ENCODE measurements around the gene BRIP1. TPM values are rescaled to one million over a fixed set of nuclear protein-coding genes. Genes with fewer than 3 reads are reported as not detected.

The BRIP1 gene
- total RNA-seq, 4 donors from 2014 or later: 1.0 to 13.0 TPM; not detected in 2

GRCh38 chr17:61634011-61634539, 229.3 kb downstream of the BRIP1 start:
- H3K27me3 ChIP-seq: no peaks in the 10 kb centered on the region
- intact Hi-C loops (cut with DNase I; ENCODE audit: low total_unique reads): no loop called here
- H3K36me3 ChIP-seq: peaks cover 0 to 3% of the 10 kb centered on the region in 2 donors
- H3K27ac ChIP-seq: no peak overlapping the region
- TF ChIP-seq POLR2A (IDR thresholded peaks at IDR 0.05) (no peak), CTCF (IDR thresholded peaks at IDR 0.05) (no peak)
- H3K4me3 ChIP-seq: no peak overlapping the region
- no peaks in the 10 kb centered on the region for H3K4me1 ChIP-seq
- H3K9me3 ChIP-seq: no peaks in the 10 kb centered on the region
- no peak for DNase-seq

GRCh38 chr17:61632826-61633225, 230.5 kb downstream of the BRIP1 start:
- H3K4me1 ChIP-seq: no peaks in the 10 kb centered on the region
- H3K27me3 ChIP-seq: no peaks in the 10 kb centered on the region
- no peak overlapping the region for H3K4me3 ChIP-seq
- no peaks in the 10 kb centered on the region for H3K9me3 ChIP-seq
- H3K27ac ChIP-seq: no peak overlapping the region
- TF ChIP-seq CTCF (IDR thresholded peaks at IDR 0.05) (no peak), POLR2A (IDR thresholded peaks at IDR 0.05) (no peak)
- intact Hi-C loops (cut with DNase I; ENCODE audit: low total_unique reads): no loop called here
- no peak for DNase-seq
- H3K36me3 ChIP-seq: peaks cover 0 to 3% of the 10 kb centered on the region in 2 donors

- Histone ChIP-seq H3K27me3 (no peaks in the 10 kb centered on the region), H3K4me3 (no peak overlapping the region), H3K27ac (no peak overlapping the region), H3K9me3 (no peaks in the 10 kb centered on the region), H3K36me3 (peaks cover 0 to 3% of the 10 kb centered on the region in 2 donors), H3K4me1 (no peaks in the 10 kb centered on the region)
- DNase-seq: no peak
- TF ChIP-seq POLR2A (IDR thresholded peaks at IDR 0.05) (no peak), CTCF (IDR thresholded peaks at IDR 0.05) (no peak)
- intact Hi-C loops (cut with DNase I; ENCODE audit: low total_unique reads): no loop called here
Observed at GRCh38 chr17:61631800-61632199, 231.5 kb downstream of the BRIP1 start.

Small RNAs within 50 kb of the gene (small RNA-seq; reads per million reads assigned to genes)
- gene RF00019: not detected

Other genes starting within 250 kb of the BRIP1 start
- 10 to 100 TPM in 3 of 4 donors, 1 to 10 TPM in 1; 7.4 to 38.4 (median 15.9) TPM for gene INTS2, start 64.5 kb upstream of the BRIP1 start, total RNA-seq
- 100 to 1,000 TPM in 2 of 4 donors, 10 to 100 TPM in 2; 22.8 to 114 (median 86.3) TPM for gene MED13, start 201.8 kb upstream of the BRIP1 start, total RNA-seq

Measured in uterus (tissue), 4 donors.